Measurements from ENCODE around the gene SLC9A8.
A peak's percentile ranks its signal among the peaks of the same experiment; 100 is the strongest.
"Not testable (repeated sequence)": the region's sequence is repeated elsewhere in the genome, so short reads cannot be mapped to it uniquely, and the experiment has no call there.

The SLC9A8 gene

DNA sequence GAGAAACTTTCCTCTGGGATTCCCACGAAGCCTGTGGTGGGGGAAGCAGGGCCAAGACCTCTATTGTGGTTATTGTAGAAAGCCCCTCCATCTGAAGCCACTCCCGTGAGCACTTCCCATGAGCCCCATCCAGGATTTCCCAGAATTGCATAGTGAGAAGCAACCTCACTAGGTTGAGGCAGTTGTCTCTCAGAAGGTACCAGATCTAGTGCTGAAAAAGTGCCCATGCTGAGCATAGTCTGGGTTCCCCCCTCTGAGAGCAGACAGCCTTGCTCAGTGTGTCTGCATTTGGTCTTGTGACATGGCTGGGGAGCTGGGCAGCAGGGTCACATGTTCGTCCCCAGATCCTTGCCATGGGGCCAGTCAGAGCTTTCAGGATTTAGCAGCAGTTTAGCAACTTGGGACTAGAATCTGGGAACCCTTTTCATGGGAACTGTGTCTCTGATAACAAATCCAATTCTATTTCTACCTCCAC, 38.6 kb downstream of the SLC9A8 start:
- DNase-seq (ENCODE audit: low spot score) = no peak

DNA sequence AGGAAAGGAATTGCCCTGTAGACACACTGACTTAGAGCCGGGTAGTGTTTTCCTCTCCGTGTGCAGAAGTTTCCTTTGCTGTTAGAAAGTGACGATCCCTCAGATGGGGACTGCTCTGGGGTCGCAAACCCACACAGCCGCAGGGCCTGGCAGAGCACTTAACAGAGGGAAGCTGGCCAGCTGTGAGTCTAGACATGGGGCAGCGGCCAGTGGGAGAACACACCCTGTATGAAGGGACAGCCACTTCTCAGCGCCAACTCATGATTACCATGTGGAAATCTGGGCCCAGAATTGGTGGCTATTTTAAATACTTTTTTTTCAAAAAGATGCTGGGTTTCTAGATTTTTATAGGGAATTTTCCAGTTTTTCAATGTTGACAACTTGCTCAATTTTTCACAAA, 39.4 kb downstream of the SLC9A8 start:
- no peak for DNase-seq (ENCODE audit: low spot score)

DNA sequence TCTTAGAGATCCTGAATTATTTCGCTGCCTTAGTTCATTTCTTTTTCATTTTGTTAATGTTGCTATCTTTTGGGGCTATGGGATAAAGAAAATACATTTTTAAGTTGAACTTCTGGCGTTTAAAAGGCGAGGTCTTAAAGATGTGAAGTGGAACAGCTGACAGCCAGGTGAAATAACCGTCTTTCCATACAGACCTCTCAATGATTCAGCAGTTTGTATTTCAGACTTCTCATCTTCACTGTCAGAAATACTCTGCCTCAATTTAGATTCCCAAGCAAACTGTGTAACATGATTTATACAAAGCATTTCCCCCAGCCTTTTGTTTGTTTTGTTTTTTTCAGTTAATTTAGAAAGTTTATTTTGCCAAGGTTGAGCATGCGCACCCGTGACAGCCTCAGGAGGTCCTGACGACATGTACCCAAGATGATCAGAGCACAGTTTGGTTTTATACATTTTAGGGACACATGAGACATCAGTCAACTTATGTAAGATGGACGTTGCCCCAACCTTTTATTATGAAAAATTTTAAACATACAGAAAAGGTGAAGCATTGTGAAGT, 40.0 kb downstream of the SLC9A8 start:
- no peak for DNase-seq (ENCODE audit: low spot score)

DNA sequence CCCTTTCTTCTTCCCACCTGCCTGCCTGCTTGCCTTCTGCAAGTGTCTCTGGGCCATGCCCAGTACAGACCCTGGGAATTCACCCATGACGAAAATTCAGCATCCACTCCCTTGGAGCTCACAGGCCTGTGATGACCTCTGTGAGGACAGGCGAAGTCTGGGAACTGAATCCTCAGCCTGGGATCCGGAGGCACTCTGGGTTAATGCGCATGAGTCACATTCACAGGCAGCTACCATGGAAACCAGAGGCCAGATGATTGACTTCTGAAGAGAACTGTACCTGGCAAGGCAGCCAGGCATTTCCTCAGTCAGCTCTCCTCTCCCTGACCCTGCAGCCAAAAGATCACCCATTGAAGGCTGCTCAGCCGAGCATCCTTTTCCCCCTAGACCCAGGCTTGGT, 41.0 kb downstream of the SLC9A8 start:
- DNase-seq (ENCODE audit: low spot score) = peak; percentile 25

DNA sequence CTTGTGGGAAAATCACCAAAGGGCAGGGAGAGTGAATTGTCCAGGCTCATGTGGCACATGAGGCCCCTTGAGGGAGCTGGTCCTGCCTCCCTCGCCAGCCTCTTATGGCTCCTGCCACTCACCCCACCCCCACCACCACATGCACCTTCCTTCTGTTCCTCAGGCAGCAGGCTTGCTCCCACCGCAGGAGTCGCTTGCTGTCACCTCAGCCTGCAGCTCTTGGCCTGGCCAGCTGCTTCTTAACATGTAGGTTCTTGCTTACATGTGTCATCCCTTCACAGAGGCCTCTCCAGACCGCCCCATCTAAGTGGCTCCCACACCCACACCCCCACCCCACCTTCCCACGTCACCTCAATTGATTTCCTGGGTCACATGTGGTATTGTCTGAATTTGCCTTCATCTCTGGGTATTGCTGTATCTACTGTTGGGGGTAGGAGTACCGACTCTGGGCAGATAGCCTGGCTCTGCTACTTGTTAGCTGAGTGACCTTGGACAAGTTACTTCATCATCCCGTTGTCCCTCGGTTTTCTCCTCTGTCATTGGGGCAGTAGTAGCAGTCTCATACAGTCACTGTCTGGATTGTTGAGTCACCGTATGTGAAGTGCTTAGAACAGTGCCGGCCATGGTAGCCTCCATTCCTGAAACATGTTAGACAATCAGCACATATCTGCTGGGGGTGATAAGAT, 41.7 kb downstream of the SLC9A8 start:
- DNase-seq (ENCODE audit: low spot score) = no peak

DNA sequence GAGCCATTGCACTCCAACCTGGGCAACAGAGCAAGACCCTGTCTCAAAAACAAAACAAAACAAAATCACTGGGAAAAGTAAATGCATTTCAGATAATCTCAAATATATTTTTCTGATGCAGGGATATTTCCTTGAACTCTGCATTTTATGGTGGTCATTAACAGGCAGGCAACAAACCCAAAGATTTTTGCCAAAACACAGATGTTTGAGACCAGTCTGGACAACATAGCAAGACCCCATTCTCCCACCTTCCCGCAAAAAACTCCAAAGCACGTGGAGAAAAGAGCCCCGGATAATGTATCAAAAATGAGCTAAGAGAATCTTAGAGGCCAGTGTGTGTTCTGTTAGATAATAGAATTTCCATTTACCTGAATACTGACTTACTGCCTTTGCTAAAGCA, 44.3 kb downstream of the SLC9A8 start:
- DNase-seq (ENCODE audit: low spot score) = no peak

DNA sequence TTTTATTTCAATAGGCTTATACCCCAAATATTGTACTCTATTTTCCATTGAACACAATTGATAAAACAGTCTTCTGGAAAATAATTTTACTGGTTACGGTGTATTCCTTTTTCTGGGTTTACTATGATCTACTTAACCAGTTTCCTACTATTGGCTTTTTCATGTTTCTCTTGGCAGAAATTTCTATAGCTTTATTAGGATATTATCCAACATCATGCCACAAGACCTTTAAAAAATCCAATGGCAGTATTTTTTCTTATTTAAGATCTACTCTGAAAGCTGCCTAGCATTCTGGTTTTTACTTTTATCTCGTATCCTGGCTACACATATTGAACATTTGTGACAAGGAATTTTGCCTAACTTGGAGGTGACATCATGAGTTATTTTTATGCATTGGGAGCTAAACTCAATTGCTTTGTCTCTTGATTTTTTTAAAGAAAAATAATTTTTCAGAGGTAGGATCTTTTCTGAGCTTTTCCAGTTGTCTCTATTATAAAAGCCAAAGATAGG, 45.5 kb downstream of the SLC9A8 start:
- no peak for DNase-seq (ENCODE audit: low spot score)

DNA sequence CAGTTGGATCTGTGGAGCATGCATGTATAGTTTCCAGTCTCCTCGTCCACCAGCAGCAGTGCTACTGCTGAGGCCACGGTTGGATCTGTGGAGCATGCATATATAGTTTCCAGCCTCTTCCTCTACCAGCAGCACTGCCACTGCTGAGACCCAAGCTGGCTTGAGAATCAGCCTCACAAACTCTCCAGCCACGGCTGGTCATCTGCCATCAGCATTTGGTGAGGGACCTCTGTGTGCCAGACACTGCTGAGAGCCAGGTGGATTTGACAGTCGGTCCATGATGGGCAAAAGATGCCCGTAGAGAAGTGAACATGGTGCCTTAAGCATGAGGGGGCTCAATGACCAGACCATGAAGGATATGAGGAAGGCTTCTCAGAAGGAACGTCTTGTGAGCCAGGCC, 46.4 kb downstream of the SLC9A8 start:
- DNase-seq (ENCODE audit: low spot score) = no peak

DNA sequence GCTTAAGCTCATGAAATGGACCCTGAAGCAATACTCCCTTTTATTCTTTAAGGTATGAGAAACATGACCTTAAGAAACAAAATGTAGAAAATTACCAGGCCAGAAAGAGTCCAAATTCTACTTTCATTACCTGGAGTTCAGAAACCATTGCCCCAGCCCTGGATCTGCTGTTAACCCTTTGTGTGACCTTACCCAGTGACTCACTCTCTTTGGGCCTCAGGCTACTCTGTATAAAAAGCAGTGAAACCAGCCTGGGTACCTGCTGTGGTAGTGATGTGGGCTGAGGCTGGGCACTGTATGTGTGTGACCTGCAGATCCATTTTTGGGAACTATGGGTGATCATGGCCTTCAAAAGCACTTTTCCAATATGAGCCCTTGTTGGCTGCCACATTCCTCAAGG, 47.2 kb downstream of the SLC9A8 start:
- no peak for DNase-seq (ENCODE audit: low spot score)

DNA sequence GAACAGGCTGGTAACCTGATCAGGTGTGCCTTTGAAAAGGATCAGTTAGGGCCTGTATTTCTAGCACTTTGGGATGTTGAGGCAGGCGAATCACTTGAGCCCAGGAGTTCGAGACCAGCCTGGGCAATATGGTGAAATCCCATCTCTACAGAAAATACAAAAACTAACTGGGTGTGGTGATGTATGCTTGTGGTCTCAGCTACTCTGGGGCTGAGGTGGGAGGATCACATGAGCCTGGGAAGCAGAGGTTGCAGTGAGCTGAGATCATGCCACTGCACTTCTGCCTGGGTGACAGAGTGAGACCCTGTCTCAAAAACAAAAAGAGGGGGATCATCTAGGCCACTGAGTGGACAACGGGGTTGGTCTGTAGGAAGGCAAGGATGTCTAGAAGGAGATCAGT, 48.6 kb downstream of the SLC9A8 start:
- DNase-seq (ENCODE audit: low spot score) = not testable (repeated sequence)

DNA sequence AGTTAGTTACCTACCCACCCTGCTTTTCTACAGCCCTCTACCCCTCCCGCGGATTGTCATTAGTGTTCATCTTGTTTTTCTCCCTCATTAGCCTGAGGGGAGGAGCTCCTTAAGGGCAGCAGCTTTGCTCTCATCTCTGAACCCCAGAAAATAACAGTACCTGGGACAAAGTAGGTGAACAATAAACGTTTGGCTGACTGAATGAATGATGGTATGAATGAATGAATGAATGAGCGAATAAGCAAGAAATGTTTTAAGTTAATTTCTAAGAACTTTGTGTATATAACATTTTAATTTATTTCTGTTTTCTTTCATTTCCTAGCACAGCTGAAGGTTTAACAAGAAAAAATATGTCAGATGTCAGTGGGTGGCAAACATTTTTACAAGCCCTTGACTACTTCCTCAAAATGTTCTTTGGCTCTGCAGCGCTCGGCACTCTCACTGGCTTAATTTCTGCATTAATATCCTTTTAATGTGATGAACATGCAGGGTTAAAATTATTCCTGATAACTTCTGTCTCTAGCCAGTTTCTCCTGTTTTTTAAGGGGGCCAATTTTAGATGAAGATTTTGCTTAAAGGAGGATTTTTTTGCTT, 50.1 kb downstream of the SLC9A8 start:
- no peak for DNase-seq (ENCODE audit: low spot score)

DNA sequence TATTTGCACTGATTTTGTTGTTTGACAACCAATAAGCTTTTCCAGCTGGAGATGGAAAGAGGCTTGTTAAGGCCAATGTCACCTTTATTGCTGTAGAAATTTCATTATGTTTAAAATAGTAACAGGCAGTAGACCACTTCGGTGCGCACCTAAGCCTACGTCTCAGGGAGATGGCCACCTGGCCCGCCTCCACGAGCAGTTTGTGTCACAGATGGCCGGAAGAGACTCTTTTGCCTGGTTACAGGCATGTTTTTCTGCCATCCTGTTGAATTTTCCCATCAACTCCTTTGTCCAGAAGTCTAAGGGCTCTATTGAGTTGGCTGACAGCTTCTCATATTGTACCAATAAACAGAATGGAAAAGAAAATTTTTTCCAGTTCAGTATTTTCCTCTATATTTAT, 51.0 kb downstream of the SLC9A8 start:
- no peak for DNase-seq (ENCODE audit: low spot score)

DNA sequence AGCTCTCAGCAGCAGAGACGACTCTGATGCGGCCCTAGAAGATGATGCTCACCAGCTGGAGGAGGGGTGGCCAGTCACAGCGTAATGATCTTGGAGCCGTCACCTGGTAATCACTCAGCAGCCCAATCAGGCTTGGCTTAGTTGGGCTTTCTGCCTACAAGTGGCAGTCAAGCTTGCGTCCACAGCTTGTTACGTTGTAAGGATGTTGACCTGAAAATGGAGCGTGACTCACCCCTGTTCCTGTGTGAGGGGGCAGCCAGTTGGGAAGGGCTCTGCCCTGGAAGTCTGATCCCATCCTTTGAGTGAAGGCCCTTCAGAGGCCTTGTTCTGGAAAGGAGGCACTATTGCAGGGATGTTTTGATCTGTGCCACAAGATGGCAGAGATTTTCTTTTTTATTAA, 52.9 kb downstream of the SLC9A8 start:
- peak; percentile 21 for DNase-seq (ENCODE audit: low spot score)

DNA sequence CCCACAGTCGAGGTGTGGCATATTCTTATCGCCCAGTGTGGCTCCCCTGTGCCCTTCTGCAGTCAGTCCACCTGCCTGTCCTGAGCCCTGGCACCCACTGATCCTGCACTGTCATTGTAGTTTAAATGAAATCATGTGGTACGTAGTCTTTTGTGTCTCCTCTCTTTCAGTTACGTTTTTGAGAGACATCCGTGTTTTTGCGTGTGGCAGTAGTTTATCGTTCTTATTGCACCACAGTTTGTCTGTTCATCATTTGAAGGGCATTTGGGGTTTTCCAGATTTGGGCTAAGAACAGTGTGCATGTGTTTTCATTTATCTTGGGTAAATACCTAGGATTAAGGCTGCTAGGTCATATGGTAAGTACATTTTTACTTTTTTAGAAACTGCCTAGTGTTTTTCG, 53.4 kb downstream of the SLC9A8 start:
- no peak for DNase-seq (ENCODE audit: low spot score)

DNA sequence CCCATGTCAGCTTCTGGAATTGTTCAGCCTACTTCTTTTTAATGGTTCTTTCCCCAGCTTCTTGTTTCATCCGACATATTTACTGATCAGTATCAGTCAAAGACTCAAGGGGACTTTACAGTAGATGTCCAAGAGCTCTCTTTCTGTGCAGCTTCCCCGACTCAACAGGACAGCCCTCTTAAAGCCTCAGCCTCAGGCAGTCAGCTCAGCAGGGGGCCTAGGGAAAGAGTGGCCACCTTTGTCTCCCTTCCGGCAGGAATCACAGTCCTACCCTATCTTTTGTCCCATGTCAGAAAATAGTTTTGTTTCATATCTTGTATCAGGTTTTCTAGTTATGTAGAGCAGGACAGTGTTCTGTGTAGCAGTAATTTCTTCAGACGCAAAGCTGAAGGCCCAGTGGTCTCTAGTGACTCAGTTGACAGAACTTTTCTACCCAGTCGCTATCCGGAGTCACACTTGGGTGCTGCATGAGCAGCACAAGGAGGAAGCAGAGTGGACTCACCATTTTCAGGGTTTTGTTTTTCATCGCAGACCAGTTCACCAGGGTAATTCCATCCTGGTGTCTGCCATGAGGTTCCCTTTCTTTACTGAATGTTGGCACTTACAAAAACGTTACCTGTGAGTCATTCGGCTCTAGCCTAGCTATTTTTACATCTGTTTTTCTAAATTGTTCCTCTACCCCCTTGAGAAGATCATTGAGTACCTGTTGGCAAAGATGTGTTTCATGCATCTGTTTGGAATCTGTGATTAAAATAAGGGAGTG, 55.0 kb downstream of the SLC9A8 start:
- DNase-seq (ENCODE audit: low spot score) = no peak

DNA sequence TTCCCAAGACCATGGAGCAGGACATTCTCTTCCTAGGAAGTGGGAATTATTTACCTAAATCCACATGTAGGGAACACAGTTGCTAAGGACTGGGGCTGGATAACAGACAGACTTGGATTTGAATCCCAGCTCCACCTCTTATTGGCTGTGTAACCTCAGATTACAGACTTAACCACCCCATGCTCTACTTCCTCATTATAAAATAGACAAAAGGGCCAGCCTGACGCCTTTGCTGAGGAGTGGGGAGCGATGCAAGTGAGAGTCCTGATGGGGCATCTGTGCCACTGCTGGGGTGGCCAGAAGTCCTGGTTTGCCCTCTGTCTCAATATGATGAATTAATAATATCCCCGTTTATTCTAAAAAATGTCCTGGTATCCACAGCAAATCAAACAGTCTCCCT, 55.9 kb downstream of the SLC9A8 start:
- DNase-seq (ENCODE audit: low spot score) = no peak

DNA sequence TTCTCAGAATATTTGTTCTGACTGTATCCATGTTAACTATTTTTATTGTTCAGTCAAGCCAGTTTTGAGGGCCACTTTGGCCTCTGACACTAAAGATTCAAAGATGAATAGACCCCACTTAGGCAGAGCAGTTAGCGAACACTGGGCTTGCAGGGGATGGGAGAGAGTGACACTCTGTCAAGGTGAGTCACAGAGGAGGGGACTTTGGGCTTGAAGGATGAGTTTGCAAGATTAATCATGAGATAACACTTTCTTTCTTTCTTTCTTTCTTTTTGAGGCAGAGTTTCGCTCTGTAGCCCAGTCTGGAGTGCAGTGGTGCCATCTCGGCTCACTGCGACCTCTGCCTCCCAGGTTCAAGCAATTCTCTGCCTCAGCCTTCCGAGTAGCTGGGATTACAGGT, 56.3 kb downstream of the SLC9A8 start:
- no peak for DNase-seq (ENCODE audit: low spot score)

DNA sequence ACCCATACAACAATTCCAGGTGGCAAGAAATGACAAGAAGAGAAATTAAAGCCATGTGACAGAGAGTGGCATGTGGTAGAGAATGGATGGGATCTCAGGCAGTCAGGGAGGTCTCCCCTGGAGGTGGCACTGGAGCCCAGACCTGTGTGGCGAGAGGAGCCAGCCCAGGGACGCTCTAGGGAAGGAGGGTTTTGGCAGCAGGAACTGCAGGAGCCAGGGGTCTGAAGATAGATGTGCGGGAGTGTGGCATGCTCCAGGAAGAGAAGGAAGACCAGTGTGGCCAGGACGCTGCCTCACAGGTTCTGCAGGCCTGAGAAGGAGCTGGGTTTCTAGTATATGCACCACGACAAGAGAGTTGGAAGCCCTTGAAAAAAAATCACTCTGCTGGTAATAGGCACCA, 57.6 kb downstream of the SLC9A8 start:
- DNase-seq (ENCODE audit: low spot score) = no peak

DNA sequence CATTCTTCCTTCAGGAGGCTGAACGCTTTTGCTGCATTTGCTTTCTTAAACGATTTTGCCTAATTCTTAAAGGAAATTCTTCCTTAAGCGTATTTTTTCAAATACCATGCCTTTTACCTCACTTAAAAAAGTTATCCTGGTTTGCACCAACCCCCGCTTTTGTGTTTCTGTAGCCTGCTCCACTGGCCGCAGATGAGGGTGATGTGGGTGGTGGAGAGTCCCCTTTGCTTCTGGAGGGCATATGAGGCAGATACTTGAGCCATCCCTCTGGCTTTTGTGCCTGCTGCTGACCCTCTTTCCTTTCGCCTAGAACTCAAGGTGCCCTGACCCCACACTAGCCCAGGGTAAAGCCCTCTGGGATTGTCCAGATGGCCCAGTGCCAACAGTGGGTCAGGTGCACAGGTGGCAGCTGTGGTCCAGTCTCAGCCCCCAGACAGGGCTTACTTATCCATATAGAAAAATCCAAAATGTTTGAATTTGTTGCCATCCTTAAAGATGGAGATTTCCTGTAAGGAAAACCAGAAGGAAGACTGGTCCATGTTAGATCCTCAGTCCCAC, 58.8 kb downstream of the SLC9A8 start:
- no peak for DNase-seq (ENCODE audit: low spot score)

DNA sequence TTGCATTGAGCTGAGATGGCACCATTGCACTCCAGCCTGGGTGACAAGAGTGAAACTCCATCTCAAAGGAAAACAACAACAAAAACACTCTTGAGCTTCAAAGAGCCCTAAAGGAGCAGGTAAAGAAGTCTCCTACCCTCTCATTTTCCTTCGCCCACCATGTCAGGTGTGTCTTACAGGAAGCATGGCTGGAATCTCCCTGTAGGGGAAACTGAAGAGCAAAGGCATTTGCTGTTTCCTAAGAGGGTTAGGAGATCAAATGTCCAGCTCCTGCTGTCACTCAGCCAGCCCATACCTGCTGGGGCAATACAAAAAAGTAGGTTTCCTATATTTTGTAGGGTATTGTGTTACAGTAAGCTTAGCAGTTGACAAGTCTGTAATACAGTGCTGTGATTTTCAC, 59.4 kb downstream of the SLC9A8 start:
- no peak for DNase-seq (ENCODE audit: low spot score)

DNA sequence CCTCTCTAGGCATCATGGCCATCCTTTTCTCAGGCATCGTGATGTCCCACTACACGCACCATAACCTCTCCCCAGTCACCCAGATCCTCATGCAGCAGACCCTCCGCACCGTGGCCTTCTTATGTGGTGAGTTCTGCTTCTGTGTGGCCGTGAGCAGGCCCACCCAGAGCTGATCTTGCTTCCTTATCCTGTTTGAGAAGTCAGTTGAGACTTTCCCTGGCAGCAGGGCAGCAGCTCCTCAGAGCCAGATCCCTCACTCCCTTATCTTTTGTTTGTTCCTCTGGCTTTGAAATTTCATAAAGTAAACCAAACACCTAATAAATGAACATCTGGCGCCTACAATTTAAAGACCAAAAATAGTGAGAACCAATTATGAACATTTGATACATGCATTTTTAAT, 62.1 kb downstream of the SLC9A8 start:
- DNase-seq (ENCODE audit: low spot score) = no peak

DNA sequence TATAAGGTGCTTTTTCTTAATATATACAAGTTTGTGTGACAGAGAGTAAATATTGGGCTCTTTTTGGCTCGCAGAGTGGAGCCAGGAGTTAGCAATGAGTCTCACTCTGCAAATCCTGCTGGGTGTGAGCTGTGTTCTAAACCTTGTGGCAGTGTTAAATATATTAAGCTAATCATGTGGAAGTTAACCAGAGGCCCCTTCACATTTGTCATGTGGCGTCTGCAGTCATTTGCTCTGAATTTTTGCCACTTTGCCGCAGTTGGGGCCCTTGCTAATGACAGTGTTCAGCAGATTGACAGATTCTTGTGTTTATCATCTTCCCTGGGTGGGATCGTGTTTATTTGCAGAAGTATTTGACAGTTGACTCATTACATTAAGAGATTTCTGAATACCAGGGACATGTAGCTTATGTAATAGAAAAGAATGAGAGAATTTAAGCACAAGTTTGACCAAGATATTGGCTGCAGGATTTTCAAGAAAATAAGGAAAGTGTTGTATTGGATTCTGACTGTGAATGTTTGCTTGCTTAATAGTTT, 64.8 kb downstream of the SLC9A8 start:
- DNase-seq (ENCODE audit: low spot score) = no peak
